GM19468 (cell line): Measurements from ENCODE around the gene GPSM1.
"Not testable (repeated sequence)": the region's sequence is repeated elsewhere in the genome, so short reads cannot be mapped to it uniquely, and the experiment has no call there.

Source experiments
- ATAC-seq: cut with Tn5 transposase; IDR thresholded peaks from one replicate; pipeline ENCODE4 v1.9.1; 2021; ENCODE audit warnings: mild to moderate bottlenecking, moderate library complexity, moderate number of reproducible peaks; ENCODE audit not compliant: unreplicated experiment; ENCODE audit errors: extremely low read depth

GPSM1 gene

DNA sequence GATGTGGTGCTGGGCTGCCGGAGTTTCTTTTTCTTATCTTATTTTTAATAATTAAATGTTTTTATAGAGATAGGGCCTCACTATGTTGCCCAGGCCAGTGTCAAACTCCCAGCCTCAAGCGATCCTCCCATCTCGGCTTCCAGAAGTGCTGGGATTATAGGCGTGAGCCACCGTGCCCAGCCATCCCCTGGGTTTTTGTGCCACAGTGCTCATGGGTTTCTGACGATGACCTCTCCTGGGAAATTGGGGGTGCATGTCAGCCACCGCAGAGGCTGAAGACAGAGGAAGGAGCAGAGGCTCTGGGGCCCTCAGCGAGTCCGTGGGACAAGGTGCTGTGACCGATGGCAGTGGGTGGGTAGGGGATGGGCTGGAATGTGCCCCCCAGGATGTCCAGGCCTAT is 14.4 kb downstream of the GPSM1 start:
- ATAC-seq, result no peak

GRCh38 chr9:136342181-136343120 is 15.1 kb downstream of the GPSM1 start:
- no peak for ATAC-seq

GRCh38 chr9:136343121-136343883 is 16.0 kb downstream of the GPSM1 start:
- ATAC-seq, result no peak

DNA sequence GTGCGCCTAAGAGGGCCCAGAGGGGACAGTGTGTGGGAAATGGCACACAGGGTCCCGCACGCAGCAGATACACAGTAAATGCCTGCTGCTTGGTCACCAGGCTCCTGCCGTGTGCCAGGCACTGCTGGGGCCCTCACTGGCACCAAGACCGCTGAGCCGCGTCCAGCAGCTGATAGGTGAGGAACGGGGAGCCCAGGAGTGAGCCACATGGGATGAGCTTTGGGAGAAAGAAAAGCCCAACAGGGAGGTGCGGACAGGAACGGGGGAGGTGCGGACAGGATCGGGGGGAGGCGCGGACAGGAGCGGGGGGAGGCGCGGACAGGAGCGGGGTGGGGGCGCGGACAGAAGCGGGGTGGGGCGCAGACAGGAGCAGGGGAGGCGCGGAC is 16.5 kb downstream of the GPSM1 start:
- ATAC-seq, result no peak

DNA sequence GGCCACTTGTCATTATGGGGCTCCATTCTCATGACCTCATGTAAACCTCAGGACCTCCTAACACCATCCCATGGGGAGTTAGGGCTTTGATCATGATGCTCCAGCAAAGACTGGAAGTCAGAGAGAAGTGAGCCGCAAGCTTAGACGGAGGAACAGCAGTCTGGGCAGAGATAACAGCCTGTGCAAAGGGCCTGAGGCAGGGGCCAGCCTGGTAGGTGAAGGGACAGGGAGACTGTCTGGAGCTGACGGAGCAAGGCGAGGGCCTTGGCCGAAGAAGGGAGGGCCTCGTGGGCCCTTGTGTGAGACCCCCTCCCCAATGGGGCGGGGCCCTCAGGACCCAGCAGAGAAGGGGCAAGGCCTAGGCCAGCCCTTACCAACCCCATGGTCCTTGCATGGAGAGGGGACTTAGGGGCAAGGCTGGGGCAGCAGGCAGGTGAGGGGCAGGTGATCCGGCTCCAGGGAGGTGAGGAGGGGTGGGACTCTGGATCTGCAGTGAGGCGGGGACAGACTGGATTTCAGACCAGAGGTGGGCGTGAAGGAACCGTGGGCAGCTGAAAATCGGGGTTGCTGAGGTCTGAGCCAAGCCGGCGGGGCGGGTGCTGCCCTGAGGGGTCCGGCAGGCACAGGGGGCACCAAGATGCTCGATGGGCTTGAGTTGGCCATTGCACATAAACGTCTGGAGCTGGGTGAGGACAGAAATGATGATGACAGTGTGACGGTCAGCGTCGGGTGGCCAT is 17.4 kb downstream of the GPSM1 start:
- no peak for ATAC-seq

- ATAC-seq, result no peak
Observed at GRCh38 chr9:136345281-136346156, 18.2 kb downstream of the GPSM1 start.

DNA sequence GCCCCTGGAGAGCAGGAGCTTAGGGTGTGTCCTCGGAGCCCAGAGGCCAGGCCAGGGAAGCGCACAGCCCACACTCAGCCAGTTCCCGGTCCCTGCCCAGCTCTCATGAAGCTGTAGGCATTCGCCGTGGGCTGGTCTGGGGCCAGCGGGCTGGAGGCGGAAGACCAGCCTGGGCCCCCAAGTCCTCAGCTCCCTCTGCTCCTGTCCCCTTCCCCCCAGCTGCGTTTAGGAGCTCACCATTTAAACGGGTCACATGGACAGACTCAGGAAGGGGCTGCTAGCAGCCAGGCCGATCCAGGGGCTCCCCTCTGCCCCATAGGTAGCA is 18.8 kb downstream of the GPSM1 start:
- no peak for ATAC-seq

DNA sequence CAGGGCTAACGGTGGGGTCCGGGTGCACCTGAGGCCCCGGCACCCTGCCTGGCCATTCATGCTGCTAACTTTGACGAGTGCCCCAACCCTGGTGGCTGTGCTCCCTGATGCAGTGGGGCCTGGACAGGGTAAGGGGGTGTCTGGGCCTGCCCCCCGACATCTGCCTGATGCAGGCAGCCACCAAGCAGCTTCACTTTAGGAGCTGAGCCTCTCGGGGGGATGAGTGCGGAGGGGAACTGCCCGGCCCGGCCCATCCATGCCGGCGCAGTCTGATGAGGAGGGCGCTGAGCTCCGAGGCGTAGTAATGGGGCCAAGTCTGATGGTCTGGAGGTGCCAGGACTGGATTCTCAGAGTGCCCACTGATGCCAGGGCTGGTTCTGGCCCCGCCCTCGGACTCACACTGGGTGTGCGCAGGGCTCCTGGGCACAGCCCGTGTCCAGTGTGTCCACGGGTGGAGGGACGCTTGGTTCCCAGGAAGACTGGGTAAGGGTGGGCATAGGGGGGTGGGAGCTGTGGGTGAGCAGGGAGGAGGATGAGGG is 19.7 kb downstream of the GPSM1 start:
- no peak for ATAC-seq

GRCh38 chr9:136347472-136348256 is 20.3 kb downstream of the GPSM1 start:
- no peak for ATAC-seq

DNA sequence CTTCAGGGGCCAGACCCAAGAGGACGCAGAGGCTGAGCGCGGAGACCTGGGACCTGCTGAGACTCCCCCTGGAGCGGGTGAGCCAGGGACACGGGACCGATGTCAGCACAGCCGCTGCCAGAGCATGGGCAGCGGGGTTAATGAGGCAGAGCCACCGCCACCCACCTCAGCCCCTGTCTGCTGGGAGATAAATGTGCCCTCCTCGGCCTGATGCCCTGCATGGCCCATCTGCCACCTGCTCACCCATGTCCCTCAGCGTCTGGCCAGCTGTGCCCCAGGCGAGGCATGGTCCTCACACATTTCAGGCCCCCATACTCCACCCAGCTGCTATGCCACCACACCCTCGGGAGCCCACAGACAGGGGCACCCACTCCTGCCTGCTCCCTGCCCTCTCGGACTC is 21.4 kb downstream of the GPSM1 start:
- ATAC-seq, result no peak

- ATAC-seq, result no peak
Observed at GRCh38 chr9:136349546-136349945, 22.2 kb downstream of the GPSM1 start.

DNA sequence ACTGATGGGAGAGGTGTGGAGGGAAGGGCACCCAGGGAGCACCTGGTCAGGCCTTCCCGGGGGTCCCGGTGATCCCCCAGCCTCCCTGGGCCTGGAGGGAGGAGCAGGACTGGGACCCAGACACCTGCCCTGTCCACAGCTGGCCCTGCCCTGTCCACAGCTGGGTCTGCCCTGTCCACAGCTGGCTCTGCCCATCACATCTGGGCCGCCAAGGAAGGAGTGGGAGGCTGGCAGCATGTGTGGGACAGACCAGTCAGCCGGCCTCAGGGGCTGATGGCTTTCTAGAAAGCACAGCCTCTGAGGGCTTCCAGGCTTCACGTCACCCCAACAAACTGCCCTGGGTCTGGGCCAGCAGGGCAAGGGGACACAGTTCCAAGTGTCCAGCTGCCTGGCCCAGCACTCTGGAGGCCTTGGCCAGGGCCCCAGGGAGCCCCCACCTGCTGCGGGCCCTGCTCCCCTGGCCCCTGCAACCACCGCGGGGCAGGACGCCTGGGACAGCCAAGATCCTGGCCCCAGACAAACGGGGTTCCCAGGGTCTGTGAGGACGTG is 24.0 kb downstream of the GPSM1 start:
- ATAC-seq, result no peak

GRCh38 chr9:136351868-136352267 is 24.5 kb downstream of the GPSM1 start:
- not testable (repeated sequence) for ATAC-seq

DNA sequence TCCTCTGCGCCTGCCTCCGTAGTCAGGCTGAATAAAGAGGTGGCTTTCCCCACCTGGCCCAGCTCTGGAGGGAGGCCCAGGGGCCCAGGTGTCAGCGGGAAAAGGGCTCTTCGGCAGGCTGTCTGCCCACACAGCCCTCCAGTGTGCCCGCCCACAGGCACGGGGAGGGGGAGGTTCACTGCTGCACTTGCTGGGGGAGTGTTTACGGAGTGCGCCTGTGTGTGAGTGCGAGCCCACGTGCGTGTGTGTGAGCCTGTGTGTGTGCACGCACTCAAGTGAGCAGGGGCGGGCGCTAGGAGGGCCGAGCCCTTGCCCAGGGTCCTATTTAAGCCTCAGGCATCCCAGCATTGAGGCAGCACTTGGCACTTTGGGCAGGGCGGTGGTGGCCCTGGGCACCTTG is 25.3 kb downstream of the GPSM1 start:
- no peak for ATAC-seq

- no peak for ATAC-seq
Observed at GRCh38 chr9:136353088-136353487, 25.7 kb downstream of the GPSM1 start.

DNA sequence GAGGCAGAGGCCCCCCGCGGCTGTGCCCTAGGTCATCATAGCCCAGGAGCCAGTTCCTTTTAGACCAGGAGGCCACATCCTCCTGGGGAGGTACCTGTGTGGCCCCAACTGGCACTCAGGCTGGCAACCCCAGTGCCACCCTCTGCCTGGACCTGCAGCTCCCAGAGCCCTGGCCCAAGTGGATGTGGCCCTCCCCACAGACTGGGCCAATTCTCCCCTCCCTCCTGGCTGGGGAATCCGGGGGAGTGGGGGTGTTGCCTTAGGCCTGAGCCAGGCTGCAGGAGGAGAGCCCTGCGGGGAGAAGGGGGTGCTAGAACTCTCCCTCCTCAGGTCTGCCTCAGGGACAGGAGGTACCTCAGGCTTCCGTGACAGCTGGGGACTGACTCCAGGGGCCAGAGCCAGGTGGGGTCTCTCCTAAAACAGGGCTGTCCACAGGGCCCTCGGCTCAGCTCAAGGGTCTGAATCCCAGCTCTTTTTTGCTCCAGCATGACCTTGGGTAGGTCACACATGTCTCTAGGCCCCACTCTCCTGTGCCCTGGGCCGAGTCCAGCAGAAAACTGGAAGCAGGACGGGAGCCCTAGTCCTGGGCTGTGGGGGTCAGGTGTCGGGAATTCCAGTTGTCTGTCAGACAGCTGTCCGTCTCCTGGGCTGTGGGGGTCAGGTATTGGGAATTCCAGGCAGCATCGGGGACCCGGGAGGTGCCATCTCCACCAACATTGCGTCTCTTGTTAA is 26.6 kb downstream of the GPSM1 start:
- no peak for ATAC-seq

- ATAC-seq, result no peak
Observed at GRCh38 chr9:136354592-136355085, 27.3 kb downstream of the GPSM1 start.
